Keratinocyte (primary cell): ENCODE measurements around the gene ZBTB20.

Experiments used
- EZH2 ChIP-seq: IDR thresholded peaks from one replicate; pipeline ENCODE4 v1.6.1; 2012; ENCODE audit warnings: inconsistent platforms, mild to moderate bottlenecking, low read length, moderate library complexity
- TF ChIP-seq, protein P1 (sequence below), 3 experiments: IDR thresholded peaks in 1 of 3; conservative IDR thresholded peaks in 1 of 3; optimal IDR thresholded peaks in 1 of 3; 2 replicates in 2 of 3; 3 replicates in 1 of 3; pipeline versions ENCODE3 to v1.5.1; 2011; ENCODE audit warnings: low read length in 3 of 3, mild to moderate bottlenecking in 3 of 3, moderate library complexity in 2 of 3, control low read depth in 1 of 3, inconsistent platforms in 1 of 3; ENCODE audit not compliant: insufficient read depth in 2 of 3; ENCODE audit errors: extremely low read depth in 1 of 3

DNA sequence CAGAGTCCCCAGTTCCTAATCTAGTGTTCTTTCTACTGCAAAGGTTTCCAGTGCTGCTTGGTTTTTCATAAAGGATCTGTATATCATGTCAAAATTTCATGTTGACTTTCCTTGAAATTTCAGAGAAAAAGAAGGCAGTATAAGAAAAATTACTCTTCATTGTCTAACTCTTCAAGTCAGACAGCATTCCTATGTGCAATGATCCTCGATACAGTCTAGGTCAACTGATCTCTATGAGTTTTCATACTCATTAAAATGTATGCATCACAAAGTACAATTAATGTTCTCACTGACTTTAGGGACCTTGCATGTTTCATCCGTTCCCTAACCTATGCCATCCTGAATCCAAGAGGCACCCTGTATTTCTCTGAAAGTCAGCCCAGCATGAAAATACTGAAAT, 317.3 kb downstream of the ZBTB20 start:
- TF ChIP-seq, protein P1, sequence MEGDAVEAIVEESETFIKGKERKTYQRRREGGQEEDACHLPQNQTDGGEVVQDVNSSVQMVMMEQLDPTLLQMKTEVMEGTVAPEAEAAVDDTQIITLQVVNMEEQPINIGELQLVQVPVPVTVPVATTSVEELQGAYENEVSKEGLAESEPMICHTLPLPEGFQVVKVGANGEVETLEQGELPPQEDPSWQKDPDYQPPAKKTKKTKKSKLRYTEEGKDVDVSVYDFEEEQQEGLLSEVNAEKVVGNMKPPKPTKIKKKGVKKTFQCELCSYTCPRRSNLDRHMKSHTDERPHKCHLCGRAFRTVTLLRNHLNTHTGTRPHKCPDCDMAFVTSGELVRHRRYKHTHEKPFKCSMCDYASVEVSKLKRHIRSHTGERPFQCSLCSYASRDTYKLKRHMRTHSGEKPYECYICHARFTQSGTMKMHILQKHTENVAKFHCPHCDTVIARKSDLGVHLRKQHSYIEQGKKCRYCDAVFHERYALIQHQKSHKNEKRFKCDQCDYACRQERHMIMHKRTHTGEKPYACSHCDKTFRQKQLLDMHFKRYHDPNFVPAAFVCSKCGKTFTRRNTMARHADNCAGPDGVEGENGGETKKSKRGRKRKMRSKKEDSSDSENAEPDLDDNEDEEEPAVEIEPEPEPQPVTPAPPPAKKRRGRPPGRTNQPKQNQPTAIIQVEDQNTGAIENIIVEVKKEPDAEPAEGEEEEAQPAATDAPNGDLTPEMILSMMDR (optimal IDR thresholded peaks at IDR 0.05 in 1 of 3, IDR thresholded peaks at IDR 0.05 in 1 of 3, conservative IDR thresholded peaks at IDR 0.05 in 1 of 3; ENCODE audit: extremely low read depth in 1 of 3, insufficient read depth in 2 of 3, low read length in 3 of 3) = no peak
- no peak for TF ChIP-seq EZH2
